Activated T-helper 1 cell treated with anti-CD3 and anti-CD28 coated beads, Interleukin-12 subunit alpha, Interleukin-12 subunit beta, Interleukin-2, Interleukin-4 antibody, amounts not matched to agents 30 ng/mL and 10 ng/mL and 1 ng/mL, durations not matched to agents 14 hours and 24 hours and 36 hours (primary cell): Measurements from ENCODE around the gene CLASP2. TPM values are rescaled to one million over a fixed set of nuclear protein-coding genes. Genes with fewer than 3 reads are reported as not detected.

Experiments
- DNase-seq: peaks from one replicate; pipeline ENCODE4 v3.0.0; 2021; ENCODE audit warnings: low spot score
- H3K27ac Mint-ChIP-seq: one replicate; pipeline ENCODE4 v1.8.0; 2021; ENCODE audit warnings: mild to moderate bottlenecking, mixed read lengths
- H3K27me3 Mint-ChIP-seq: one replicate; pipeline ENCODE4 v1.8.0; 2022; ENCODE audit warnings: mild to moderate bottlenecking, moderate library complexity, mixed read lengths; ENCODE audit not compliant: insufficient read depth
- H3K36me3 Mint-ChIP-seq: one replicate; pipeline ENCODE4 v1.8.0; 2021; ENCODE audit warnings: low read depth, mixed read lengths
- H3K4me1 Mint-ChIP-seq: one replicate; pipeline ENCODE4 v1.8.0; 2021; ENCODE audit warnings: low read depth, mixed read lengths
- H3K4me3 Mint-ChIP-seq: one replicate; pipeline ENCODE4 v1.8.0; 2021; ENCODE audit warnings: mild to moderate bottlenecking, moderate library complexity, mixed read lengths
- H3K9me3 Mint-ChIP-seq: one replicate; pipeline ENCODE4 v1.8.0; 2021; ENCODE audit warnings: mixed read lengths
- intact Hi-C: fragments of 100-400 bp; cut with micrococcal nuclease; formaldehyde crosslinking; loops from one replicate; pipeline ENCODE4 v1.15.1; 2024
- total RNA-seq: library from RNA; stranded (reverse); gene quantifications from 2 replicates; pipeline ENCODE4 v1.2.3, GENCODE V29; 2022

Gene CLASP2
- total RNA-seq, 1 donor from 2014 or later: 61.9 TPM

- Mint-ChIP-seq H3K36me3 (no peaks in the 10 kb centered on the region), H3K4me1 (peaks cover 7% of the 10 kb centered on the region), H3K9me3 (no peaks in the 10 kb centered on the region), H3K27ac (no peak overlapping the region), H3K27me3 (peaks cover 6% of the 10 kb centered on the region), H3K4me3 (no peak overlapping the region)
- intact Hi-C loops: no loop called here
- no peak for DNase-seq
Measured at GRCh38 chr3:33722626-33723370, 4.7 kb upstream of the CLASP2 start.

- no peak for DNase-seq
- peaks cover 7% of the 10 kb centered on the region for H3K4me1 Mint-ChIP-seq
- H3K27me3 Mint-ChIP-seq: peaks cover 6% of the 10 kb centered on the region
- H3K4me3 Mint-ChIP-seq: no peak overlapping the region
- intact Hi-C loops: no loop called here
- no peaks in the 10 kb centered on the region for H3K36me3 Mint-ChIP-seq
- H3K9me3 Mint-ChIP-seq: no peaks in the 10 kb centered on the region
- no peak overlapping the region for H3K27ac Mint-ChIP-seq
Measured at GRCh38 chr3:33722191-33722590, 4.1 kb upstream of the CLASP2 start.

- Mint-ChIP-seq H3K4me3 (peak overlapping the region; percentile 92), H3K27ac (peak overlapping the region; percentile 94), H3K27me3 (peaks cover 6% of the 10 kb centered on the region), H3K36me3 (peaks cover 4% of the 10 kb centered on the region), H3K9me3 (no peaks in the 10 kb centered on the region), H3K4me1 (peaks cover 7% of the 10 kb centered on the region)
- no peak for DNase-seq
- intact Hi-C loops: loop anchor here (1.0 to 2.0 kb wide), 5 partner anchors 68 to 623 kb away; partner anchors contain the start of genes PDCD6IP and UBP1
Measured at GRCh38 chr3:33718595-33718907, 497 bp upstream of the CLASP2 start.

- DNase-seq: no peak
- Mint-ChIP-seq H3K27ac (peak overlapping the region; percentile 80), H3K27me3 (peaks cover 3% of the 10 kb centered on the region), H3K9me3 (no peaks in the 10 kb centered on the region), H3K4me1 (peaks cover 7% of the 10 kb centered on the region), H3K36me3 (peaks cover 4% of the 10 kb centered on the region), H3K4me3 (peak overlapping the region; percentile 92)
- intact Hi-C loops: loop anchor here (2.0 kb wide), 1 partner anchor 73 kb away; no protein-coding TSS in a partner anchor
Measured at GRCh38 chr3:33717616-33717865, 513 bp downstream of the CLASP2 start.

- no peak for DNase-seq
- Mint-ChIP-seq H3K27ac (no peak overlapping the region), H3K27me3 (peaks cover 2% of the 10 kb centered on the region), H3K4me3 (no peak overlapping the region), H3K9me3 (no peaks in the 10 kb centered on the region), H3K4me1 (peaks cover 12% of the 10 kb centered on the region), H3K36me3 (peaks cover 4% of the 10 kb centered on the region)
- intact Hi-C loops: loop anchor here (2.0 kb wide), 1 partner anchor 71 kb away; no protein-coding TSS in a partner anchor
Measured at GRCh38 chr3:33716227-33716626, 1.8 kb downstream of the CLASP2 start.

GRCh38 chr3:33711100-33711499 is 7.0 kb downstream of the CLASP2 start:
- H3K4me3 Mint-ChIP-seq: no peak overlapping the region
- no peak overlapping the region for H3K27ac Mint-ChIP-seq
- intact Hi-C loops: no loop called here
- no peak for DNase-seq
- H3K27me3 Mint-ChIP-seq: no peaks in the 10 kb centered on the region
- H3K9me3 Mint-ChIP-seq: peaks cover 10% of the 10 kb centered on the region
- peaks cover 5% of the 10 kb centered on the region for H3K4me1 Mint-ChIP-seq
- H3K36me3 Mint-ChIP-seq: peaks cover 9% of the 10 kb centered on the region

- peaks cover 11% of the 10 kb centered on the region for H3K4me1 Mint-ChIP-seq
- H3K27me3 Mint-ChIP-seq: no peaks in the 10 kb centered on the region
- H3K4me3 Mint-ChIP-seq: no peak overlapping the region
- no peak overlapping the region for H3K27ac Mint-ChIP-seq
- H3K9me3 Mint-ChIP-seq: peaks cover 46% of the 10 kb centered on the region
- intact Hi-C loops: no loop called here
- peaks cover 26% of the 10 kb centered on the region for H3K36me3 Mint-ChIP-seq
- no peak for DNase-seq
Measured at GRCh38 chr3:33706056-33706455, 12.0 kb downstream of the CLASP2 start.

GRCh38 chr3:33704891-33705290 is 13.2 kb downstream of the CLASP2 start:
- Mint-ChIP-seq H3K4me1 (peaks cover 11% of the 10 kb centered on the region), H3K27me3 (no peaks in the 10 kb centered on the region), H3K9me3 (peaks cover 46% of the 10 kb centered on the region), H3K4me3 (no peak overlapping the region), H3K27ac (no peak overlapping the region), H3K36me3 (peaks cover 26% of the 10 kb centered on the region)
- no peak for DNase-seq
- intact Hi-C loops: no loop called here

- Mint-ChIP-seq H3K4me1 (peaks cover 6% of the 10 kb centered on the region), H3K9me3 (peaks cover 41% of the 10 kb centered on the region), H3K4me3 (no peak overlapping the region), H3K36me3 (peaks cover 24% of the 10 kb centered on the region), H3K27ac (no peak overlapping the region), H3K27me3 (no peaks in the 10 kb centered on the region)
- DNase-seq: no peak
- intact Hi-C loops: no loop called here
Measured at GRCh38 chr3:33699275-33699674, 18.8 kb downstream of the CLASP2 start.

GRCh38 chr3:33694944-33695343 is 23.1 kb downstream of the CLASP2 start:
- Mint-ChIP-seq H3K4me3 (no peak overlapping the region), H3K27me3 (no peaks in the 10 kb centered on the region), H3K27ac (no peak overlapping the region), H3K4me1 (peaks cover 13% of the 10 kb centered on the region), H3K36me3 (peaks cover 14% of the 10 kb centered on the region), H3K9me3 (peaks cover 10% of the 10 kb centered on the region)
- DNase-seq: no peak
- intact Hi-C loops: no loop called here

GRCh38 chr3:33690341-33690740 is 27.7 kb downstream of the CLASP2 start:
- Mint-ChIP-seq H3K9me3 (no peaks in the 10 kb centered on the region), H3K36me3 (peaks cover 11% of the 10 kb centered on the region), H3K4me3 (no peak overlapping the region), H3K27me3 (no peaks in the 10 kb centered on the region), H3K27ac (no peak overlapping the region), H3K4me1 (peaks cover 8% of the 10 kb centered on the region)
- DNase-seq: no peak
- intact Hi-C loops: no loop called here

- H3K36me3 Mint-ChIP-seq: peaks cover 9% of the 10 kb centered on the region
- H3K27ac Mint-ChIP-seq: no peak overlapping the region
- no peak for DNase-seq
- H3K9me3 Mint-ChIP-seq: no peaks in the 10 kb centered on the region
- H3K4me1 Mint-ChIP-seq: no peaks in the 10 kb centered on the region
- no peaks in the 10 kb centered on the region for H3K27me3 Mint-ChIP-seq
- intact Hi-C loops: no loop called here
- no peak overlapping the region for H3K4me3 Mint-ChIP-seq
Measured at GRCh38 chr3:33687406-33688010, 30.5 kb downstream of the CLASP2 start.

- Mint-ChIP-seq H3K27ac (no peak overlapping the region), H3K4me3 (no peak overlapping the region), H3K36me3 (peaks cover 37% of the 10 kb centered on the region), H3K27me3 (no peaks in the 10 kb centered on the region), H3K9me3 (peaks cover 16% of the 10 kb centered on the region), H3K4me1 (no peaks in the 10 kb centered on the region)
- intact Hi-C loops: no loop called here
- DNase-seq: no peak
Measured at GRCh38 chr3:33682770-33683169, 35.3 kb downstream of the CLASP2 start.
